ENCODE results near the gene PAIP2B.

Gene PAIP2B

DNA sequence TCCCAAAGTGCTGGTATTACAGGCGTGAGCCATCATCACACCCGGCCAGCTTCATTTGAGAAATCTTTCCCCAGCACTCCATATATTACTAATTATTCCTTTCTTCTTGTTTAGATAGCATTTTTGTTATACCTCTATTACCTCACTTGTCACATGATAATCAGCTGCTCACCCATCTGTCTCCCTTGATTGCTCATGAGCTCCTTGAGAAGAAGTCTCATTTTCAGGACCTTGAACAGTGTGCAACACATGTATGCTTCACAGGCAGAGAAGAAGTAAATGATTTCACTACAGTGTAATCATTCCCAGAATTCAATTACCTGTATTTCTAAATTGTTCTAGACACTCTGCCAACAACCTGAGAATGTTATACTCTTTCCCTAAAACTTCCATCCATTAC, 6.2 kb downstream of the PAIP2B start:
- peaks cover 44% of the 10 kb centered on the region for H3K27me3 ChIP-seq (ENCODE audit: insufficient read depth, low read length)
- no peak overlapping the region for H2AFZ ChIP-seq (ENCODE audit: low read length, unreplicated experiment)
- no peaks in the 10 kb centered on the region for H3K79me2 ChIP-seq (ENCODE audit: control insufficient read depth, insufficient read depth, low read length, unreplicated experiment)
- no peak overlapping the region for H3K4me3 ChIP-seq (ENCODE audit: low read depth, low read length)
- H3K27ac ChIP-seq (ENCODE audit: low read depth, low read length): no peak overlapping the region
- no peaks in the 10 kb centered on the region for H3K36me3 ChIP-seq (ENCODE audit: insufficient read depth, low read length)
- no peaks in the 10 kb centered on the region for H3K4me1 ChIP-seq (ENCODE audit: control insufficient read depth, insufficient read depth, low read length, unreplicated experiment)

DNA sequence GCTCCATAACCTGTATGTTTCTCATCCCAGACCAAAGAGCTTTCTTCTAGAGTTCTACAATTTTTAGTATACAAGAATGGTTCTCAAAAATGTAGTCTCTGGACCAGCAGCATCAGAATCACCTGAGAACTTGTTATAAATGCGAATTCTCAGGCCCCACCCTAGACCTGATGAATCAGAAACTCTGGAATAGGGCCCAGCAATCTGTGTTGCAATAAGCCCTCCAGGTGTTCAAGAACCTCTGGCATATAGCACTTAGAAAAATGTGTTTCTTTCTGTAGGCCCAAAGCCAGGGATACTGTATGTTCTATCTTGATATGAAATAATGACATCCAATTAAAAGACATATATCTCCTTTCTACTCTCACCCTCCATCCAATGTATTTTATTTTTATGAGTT, 10.4 kb downstream of the PAIP2B start:
- H3K27ac ChIP-seq (ENCODE audit: low read depth, low read length): no peak overlapping the region
- H3K4me1 ChIP-seq (ENCODE audit: control insufficient read depth, insufficient read depth, low read length, unreplicated experiment): no peaks in the 10 kb centered on the region
- no peaks in the 10 kb centered on the region for H3K36me3 ChIP-seq (ENCODE audit: insufficient read depth, low read length)
- no peaks in the 10 kb centered on the region for H3K79me2 ChIP-seq (ENCODE audit: control insufficient read depth, insufficient read depth, low read length, unreplicated experiment)
- H2AFZ ChIP-seq (ENCODE audit: low read length, unreplicated experiment): no peak overlapping the region
- no peak overlapping the region for H3K4me3 ChIP-seq (ENCODE audit: low read depth, low read length)
- peaks cover 34% of the 10 kb centered on the region for H3K27me3 ChIP-seq (ENCODE audit: insufficient read depth, low read length)

DNA sequence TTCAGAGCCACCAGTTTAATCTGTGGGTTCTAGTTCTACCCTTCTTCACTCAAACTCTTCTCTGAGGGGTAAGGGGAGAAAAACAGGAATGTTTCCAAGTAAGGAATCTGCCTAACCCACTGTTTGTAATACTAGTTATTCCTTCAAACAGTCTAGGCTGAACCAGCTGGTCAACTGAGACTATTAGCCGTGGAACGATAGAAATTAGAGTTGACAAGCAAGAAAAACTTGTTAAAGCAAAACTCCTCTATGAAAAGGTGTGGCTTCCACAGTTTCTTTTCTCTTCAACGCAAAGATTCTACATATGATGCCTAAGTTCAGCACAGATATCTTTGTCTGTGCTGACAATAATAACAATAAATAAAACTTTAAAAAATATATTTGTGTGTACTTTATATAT, 11.5 kb downstream of the PAIP2B start:
- Histone ChIP-seq H2AFZ (ENCODE audit: low read length, unreplicated experiment) (no peak overlapping the region), H3K4me1 (ENCODE audit: control insufficient read depth, insufficient read depth, low read length, unreplicated experiment) (no peaks in the 10 kb centered on the region), H3K27ac (ENCODE audit: low read depth, low read length) (no peak overlapping the region), H3K36me3 (ENCODE audit: insufficient read depth, low read length) (no peaks in the 10 kb centered on the region), H3K79me2 (ENCODE audit: control insufficient read depth, insufficient read depth, low read length, unreplicated experiment) (no peaks in the 10 kb centered on the region), H3K27me3 (ENCODE audit: insufficient read depth, low read length) (peaks cover 28% of the 10 kb centered on the region), H3K4me3 (ENCODE audit: low read depth, low read length) (no peak overlapping the region)

DNA sequence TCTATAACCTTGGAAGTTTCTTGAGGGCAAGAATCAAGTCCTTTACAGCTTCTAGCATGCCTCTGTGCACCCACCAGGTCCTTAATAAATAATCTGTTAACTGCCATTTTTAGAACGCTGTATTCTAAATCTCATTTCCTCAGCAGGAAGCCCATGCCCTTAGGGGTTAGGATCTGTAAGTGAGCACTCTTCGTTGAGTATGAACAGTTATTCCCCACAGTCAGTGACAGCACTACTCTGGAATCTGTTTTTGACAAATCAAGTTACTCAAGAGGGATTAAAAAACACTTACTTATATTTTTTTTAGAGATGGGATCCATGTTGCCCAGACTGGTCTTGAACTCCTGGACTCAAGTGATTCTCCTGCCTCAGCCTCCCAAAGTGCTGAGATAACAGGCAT, 14.6 kb downstream of the PAIP2B start:
- Histone ChIP-seq H3K4me3 (ENCODE audit: low read depth, low read length) (no peak overlapping the region), H3K27ac (ENCODE audit: low read depth, low read length) (no peak overlapping the region), H3K79me2 (ENCODE audit: control insufficient read depth, insufficient read depth, low read length, unreplicated experiment) (no peaks in the 10 kb centered on the region), H3K27me3 (ENCODE audit: insufficient read depth, low read length) (peaks cover 35% of the 10 kb centered on the region), H3K4me1 (ENCODE audit: control insufficient read depth, insufficient read depth, low read length, unreplicated experiment) (no peaks in the 10 kb centered on the region), H2AFZ (ENCODE audit: low read length, unreplicated experiment) (no peak overlapping the region), H3K36me3 (ENCODE audit: insufficient read depth, low read length) (no peaks in the 10 kb centered on the region)

DNA sequence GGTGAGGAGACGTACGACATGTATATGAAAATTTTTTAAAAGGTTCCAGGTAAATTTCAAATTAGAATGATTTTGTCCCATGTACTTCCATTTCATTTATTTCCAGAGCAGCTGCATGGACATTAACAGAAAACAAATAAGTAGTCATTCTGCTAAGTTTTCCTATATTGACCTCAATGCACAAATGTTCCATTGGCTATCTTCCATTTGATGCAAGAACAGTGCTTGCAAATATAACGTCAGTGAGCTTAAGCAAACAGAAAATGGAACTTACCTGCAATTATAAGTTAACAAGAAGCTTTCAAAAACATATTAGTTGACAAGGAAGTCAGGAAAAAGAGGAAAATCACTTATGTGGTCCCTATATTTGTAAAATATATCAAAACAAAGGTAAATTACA, 16.6 kb downstream of the PAIP2B start:
- Histone ChIP-seq H2AFZ (ENCODE audit: low read length, unreplicated experiment) (no peak overlapping the region), H3K27ac (ENCODE audit: low read depth, low read length) (no peak overlapping the region), H3K4me3 (ENCODE audit: low read depth, low read length) (no peak overlapping the region), H3K4me1 (ENCODE audit: control insufficient read depth, insufficient read depth, low read length, unreplicated experiment) (no peaks in the 10 kb centered on the region), H3K36me3 (ENCODE audit: insufficient read depth, low read length) (no peaks in the 10 kb centered on the region), H3K27me3 (ENCODE audit: insufficient read depth, low read length) (peaks cover 49% of the 10 kb centered on the region), H3K79me2 (ENCODE audit: control insufficient read depth, insufficient read depth, low read length, unreplicated experiment) (no peaks in the 10 kb centered on the region)

DNA sequence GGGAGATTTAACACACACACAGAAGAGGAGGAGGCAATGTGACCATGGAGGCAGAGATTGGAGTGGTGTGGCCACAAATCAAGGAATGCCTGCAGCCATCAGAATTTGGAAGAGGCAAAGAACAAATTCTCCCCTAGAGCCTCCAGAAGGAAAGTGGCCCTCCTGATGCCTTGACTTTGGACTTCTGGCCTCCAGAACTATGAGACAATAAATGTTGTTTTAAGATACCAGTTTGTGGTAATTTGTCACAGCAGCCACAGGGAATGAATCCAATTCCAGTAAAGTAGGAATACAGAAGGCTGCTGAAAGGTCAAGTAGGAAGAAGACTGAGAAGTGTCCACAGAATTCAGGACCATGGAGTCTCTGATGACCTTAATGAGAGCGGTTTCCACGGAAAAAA, 18.1 kb downstream of the PAIP2B start:
- Histone ChIP-seq H3K4me1 (ENCODE audit: control insufficient read depth, insufficient read depth, low read length, unreplicated experiment) (no peaks in the 10 kb centered on the region), H3K4me3 (ENCODE audit: low read depth, low read length) (no peak overlapping the region), H2AFZ (ENCODE audit: low read length, unreplicated experiment) (no peak overlapping the region), H3K27ac (ENCODE audit: low read depth, low read length) (no peak overlapping the region), H3K36me3 (ENCODE audit: insufficient read depth, low read length) (no peaks in the 10 kb centered on the region), H3K79me2 (ENCODE audit: control insufficient read depth, insufficient read depth, low read length, unreplicated experiment) (no peaks in the 10 kb centered on the region), H3K27me3 (ENCODE audit: insufficient read depth, low read length) (peaks cover 65% of the 10 kb centered on the region)

DNA sequence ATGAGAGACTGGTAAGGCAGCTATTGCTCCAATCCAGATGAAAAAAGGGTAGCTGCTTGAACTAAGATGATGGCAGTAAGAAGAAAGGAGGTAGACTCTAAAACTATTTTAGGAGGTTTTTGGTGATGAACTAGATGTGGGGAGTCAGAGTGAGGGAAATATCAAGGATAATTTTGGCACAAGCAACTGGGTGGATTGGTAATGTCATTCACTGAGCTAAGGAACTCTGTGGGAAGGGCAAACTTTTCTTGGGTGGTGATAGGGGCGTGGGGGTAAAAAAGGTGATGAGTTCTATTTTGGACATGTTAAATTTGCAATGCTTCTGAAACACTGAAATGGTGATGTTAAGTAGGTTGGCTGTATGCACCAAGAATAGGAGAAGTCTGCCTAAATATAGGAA, 19.3 kb downstream of the PAIP2B start:
- H3K4me1 ChIP-seq (ENCODE audit: control insufficient read depth, insufficient read depth, low read length, unreplicated experiment): no peaks in the 10 kb centered on the region
- peaks cover 67% of the 10 kb centered on the region for H3K27me3 ChIP-seq (ENCODE audit: insufficient read depth, low read length)
- no peak overlapping the region for H3K4me3 ChIP-seq (ENCODE audit: low read depth, low read length)
- no peaks in the 10 kb centered on the region for H3K36me3 ChIP-seq (ENCODE audit: insufficient read depth, low read length)
- H3K27ac ChIP-seq (ENCODE audit: low read depth, low read length): no peak overlapping the region
- H3K79me2 ChIP-seq (ENCODE audit: control insufficient read depth, insufficient read depth, low read length, unreplicated experiment): no peaks in the 10 kb centered on the region
- H2AFZ ChIP-seq (ENCODE audit: low read length, unreplicated experiment): no peak overlapping the region

DNA sequence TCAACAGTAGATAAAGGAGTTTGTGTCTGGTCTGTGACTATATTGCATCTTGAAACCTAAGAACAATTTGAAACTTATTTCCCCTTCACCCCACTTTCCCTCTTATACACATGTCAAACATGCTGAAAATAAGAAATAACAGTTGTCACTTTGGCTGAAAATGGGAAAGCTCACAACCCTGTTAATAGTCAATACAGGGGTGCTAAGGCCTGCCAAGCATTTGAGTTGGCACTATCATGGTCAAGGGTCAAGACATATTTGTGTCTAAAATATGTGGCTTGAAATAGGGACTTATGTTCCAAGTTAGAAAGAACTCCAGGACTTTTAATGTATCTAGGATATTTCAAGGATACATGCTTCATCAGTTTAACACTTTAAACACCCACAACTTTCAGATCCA, 20.6 kb downstream of the PAIP2B start:
- no peaks in the 10 kb centered on the region for H3K4me1 ChIP-seq (ENCODE audit: control insufficient read depth, insufficient read depth, low read length, unreplicated experiment)
- H3K27ac ChIP-seq (ENCODE audit: low read depth, low read length): no peak overlapping the region
- no peaks in the 10 kb centered on the region for H3K36me3 ChIP-seq (ENCODE audit: insufficient read depth, low read length)
- H3K4me3 ChIP-seq (ENCODE audit: low read depth, low read length): no peak overlapping the region
- H2AFZ ChIP-seq (ENCODE audit: low read length, unreplicated experiment): no peak overlapping the region
- H3K79me2 ChIP-seq (ENCODE audit: control insufficient read depth, insufficient read depth, low read length, unreplicated experiment): no peaks in the 10 kb centered on the region
- H3K27me3 ChIP-seq (ENCODE audit: insufficient read depth, low read length): peaks cover 66% of the 10 kb centered on the region

DNA sequence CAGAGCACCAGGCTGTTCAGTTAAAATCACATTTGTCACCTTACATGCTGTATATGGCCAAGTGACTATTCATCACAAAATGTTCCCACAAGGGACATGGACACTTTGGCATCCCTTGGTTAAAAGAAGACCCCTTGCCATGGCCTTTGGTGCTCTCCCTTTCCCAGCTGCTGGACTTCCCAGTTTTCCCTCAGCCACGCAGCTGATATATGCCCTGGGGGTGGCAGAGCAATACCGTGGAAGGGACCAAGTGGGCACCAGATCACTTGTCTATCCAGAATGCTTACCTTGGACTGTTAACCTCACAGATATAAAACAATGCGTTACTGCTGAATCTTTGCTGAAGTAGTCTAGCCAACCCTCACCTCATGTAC, 35.3 kb downstream of the PAIP2B start:
- no peaks in the 10 kb centered on the region for H3K36me3 ChIP-seq (ENCODE audit: insufficient read depth, low read length)
- H3K4me1 ChIP-seq (ENCODE audit: control insufficient read depth, insufficient read depth, low read length, unreplicated experiment): no peaks in the 10 kb centered on the region
- H3K27me3 ChIP-seq (ENCODE audit: insufficient read depth, low read length): peaks cover 36% of the 10 kb centered on the region
- H3K4me3 ChIP-seq (ENCODE audit: low read depth, low read length): no peak overlapping the region
- H3K79me2 ChIP-seq (ENCODE audit: control insufficient read depth, insufficient read depth, low read length, unreplicated experiment): no peaks in the 10 kb centered on the region
- H3K27ac ChIP-seq (ENCODE audit: low read depth, low read length): no peak overlapping the region
- no peak overlapping the region for H2AFZ ChIP-seq (ENCODE audit: low read length, unreplicated experiment)

DNA sequence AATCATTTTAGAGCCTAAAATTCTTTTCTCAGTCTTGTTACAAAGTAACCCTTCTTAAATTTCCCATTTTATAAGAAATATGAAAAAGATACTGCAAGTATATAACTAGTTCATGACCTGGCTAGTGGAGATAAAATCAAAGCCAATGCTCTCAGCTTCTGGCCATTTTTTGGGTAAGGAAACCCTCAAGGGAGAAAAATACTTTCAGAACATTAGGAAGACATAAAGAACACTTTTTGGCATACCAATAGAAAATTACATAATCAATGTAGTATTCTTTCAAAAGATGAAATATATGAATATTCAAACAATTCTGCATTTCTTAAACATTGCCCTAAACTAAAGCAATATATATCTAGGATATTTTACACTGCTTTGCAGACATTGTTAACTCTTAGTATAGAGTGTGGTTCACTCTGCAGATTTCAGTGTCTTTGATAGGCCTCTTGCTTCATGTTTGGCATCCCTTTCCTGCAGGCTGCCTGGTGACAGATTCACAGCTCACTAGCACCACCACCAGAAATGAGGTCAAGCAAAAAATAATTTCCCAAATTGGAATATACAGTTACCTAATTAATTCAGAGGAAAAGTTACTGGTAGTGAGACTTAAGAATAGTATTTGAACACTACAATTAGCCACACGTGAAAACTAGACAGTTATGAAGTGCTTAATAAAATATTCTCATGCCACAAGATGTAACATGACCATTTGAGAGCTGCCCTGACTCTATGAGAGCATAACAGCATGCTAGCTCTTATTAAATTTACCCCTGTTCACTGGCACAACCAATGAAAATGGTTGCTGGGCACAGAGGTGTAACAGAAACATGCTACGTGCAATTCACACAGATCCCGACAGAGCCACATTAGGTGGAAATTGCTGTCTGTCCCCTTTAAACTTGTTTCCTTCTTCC, 36.0 kb downstream of the PAIP2B start:
- Histone ChIP-seq H2AFZ (ENCODE audit: low read length, unreplicated experiment) (no peak overlapping the region), H3K27ac (ENCODE audit: low read depth, low read length) (no peak overlapping the region), H3K4me1 (ENCODE audit: control insufficient read depth, insufficient read depth, low read length, unreplicated experiment) (no peaks in the 10 kb centered on the region), H3K27me3 (ENCODE audit: insufficient read depth, low read length) (peaks cover 30% of the 10 kb centered on the region), H3K79me2 (ENCODE audit: control insufficient read depth, insufficient read depth, low read length, unreplicated experiment) (no peaks in the 10 kb centered on the region), H3K36me3 (ENCODE audit: insufficient read depth, low read length) (no peaks in the 10 kb centered on the region), H3K4me3 (ENCODE audit: low read depth, low read length) (no peak overlapping the region)

DNA sequence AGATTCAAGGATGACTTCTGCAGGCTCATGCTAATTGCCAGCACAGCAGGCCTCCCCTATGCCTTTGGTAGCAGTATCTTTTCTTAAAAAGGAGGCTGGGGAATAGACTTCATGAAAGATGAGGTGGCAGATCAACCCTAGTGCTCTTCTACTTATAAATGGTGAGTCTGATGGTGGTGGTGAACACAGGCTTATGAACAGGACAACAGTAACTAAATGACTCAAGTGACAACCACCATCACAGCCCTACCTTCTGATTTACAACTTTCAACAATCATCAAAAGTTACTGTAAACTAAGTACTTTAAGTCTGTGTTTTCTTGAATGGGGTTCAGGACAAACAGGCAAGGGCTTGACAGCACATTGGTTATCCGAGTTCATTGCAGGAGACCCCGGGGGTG, 39.3 kb downstream of the PAIP2B start:
- H3K36me3 ChIP-seq (ENCODE audit: insufficient read depth, low read length): no peaks in the 10 kb centered on the region
- H3K4me3 ChIP-seq (ENCODE audit: low read depth, low read length): no peak overlapping the region

More for the DNA sequence above, 39.3 kb downstream of the PAIP2B start:
- 0 out of 2 replicates have a peak, but pooled peaks cover 5% of the 10 kb centered on the region for H3K27me3 ChIP-seq (ENCODE audit: insufficient read depth, low read length)
- H3K79me2 ChIP-seq (ENCODE audit: control insufficient read depth, insufficient read depth, low read length, unreplicated experiment): no peaks in the 10 kb centered on the region
- H2AFZ ChIP-seq (ENCODE audit: low read length, unreplicated experiment): no peak overlapping the region
- H3K4me1 ChIP-seq (ENCODE audit: control insufficient read depth, insufficient read depth, low read length, unreplicated experiment): no peaks in the 10 kb centered on the region
- no peak overlapping the region for H3K27ac ChIP-seq (ENCODE audit: low read depth, low read length)
